Lower lobe of right lung (tissue), 2 donors: ENCODE measurements around the gene TRIP13. TPM values are rescaled to one million over a fixed set of nuclear protein-coding genes. Genes with fewer than 3 reads are reported as not detected.

Source experiments
- ATAC-seq, 2 donors: fragments of 200-7000 bp; cut with Tn5 transposase; one replicate each; pipeline ENCODE4 v1.9.1; 2020 to 2022; ENCODE audit warnings: mild to moderate bottlenecking in 2 of 2, moderate library complexity in 2 of 2
- DNase-seq: peaks from one replicate; pipeline ENCODE4 v3.0.0-alpha.2; 2020
- H3K27ac ChIP-seq: fragments of 200-600 bp; one replicate; pipeline ENCODE4 v1.8.0; 2022
- H3K27me3 ChIP-seq: fragments of 200-600 bp; one replicate; pipeline ENCODE4 v1.8.0; 2022; ENCODE audit warnings: low read depth
- H3K36me3 ChIP-seq: fragments of 200-600 bp; one replicate; pipeline ENCODE4 v1.8.0; 2022; ENCODE audit warnings: mild to moderate bottlenecking
- H3K4me1 ChIP-seq: fragments of 200-600 bp; one replicate; pipeline ENCODE4 v1.8.0; 2022
- H3K4me3 ChIP-seq: fragments of 200-600 bp; one replicate; pipeline ENCODE4 v1.8.0; 2022; ENCODE audit warnings: mild to moderate bottlenecking
- H3K9me3 ChIP-seq: fragments of 200-600 bp; one replicate; pipeline ENCODE4 v1.8.0; 2022
- CTCF ChIP-seq: fragments of 200-600 bp; IDR thresholded peaks from one replicate; pipeline ENCODE4 v1.8.0; 2022; ENCODE audit warnings: antibody characterized with exemption, mild to moderate bottlenecking
- intact Hi-C: fragments of 100-400 bp; cut with DNase I; formaldehyde crosslinking; loops from one replicate; pipeline ENCODE4 v1.11.0; 2022
- total RNA-seq: library from RNA; stranded (reverse); fragmentation: NEBNext Ultra II Directional; extraction: Animal tissue kit (Norgen Biotek cat#: 25700); gene quantifications from one replicate; pipeline ENCODE4 v1.2.1, GENCODE V29; 2021
- donor health status: DM: no; HTN: yes; CAD: no; lungs with severe emphysema.

TRIP13 gene
- total RNA-seq, 1 donor from 2014 or later: 1.0 TPM

GRCh38 chr5:962801-963200, 70.1 kb downstream of the TRIP13 start:
- intact Hi-C loops: no loop called here
- Histone ChIP-seq H3K27me3 (peaks cover 6% of the 10 kb centered on the region), H3K27ac (peak overlapping the region; percentile 78), H3K36me3 (no peaks in the 10 kb centered on the region), H3K9me3 (no peaks in the 10 kb centered on the region), H3K4me3 (no peak overlapping the region), H3K4me1 (peaks cover under 1% of the 10 kb centered on the region)
- TF ChIP-seq CTCF: no peak
- DNase-seq (no peak), ATAC-seq (no peak)

- DNase-seq: no peak
- H3K36me3 ChIP-seq: no peaks in the 10 kb centered on the region
- ATAC-seq: no peak
- no peaks in the 10 kb centered on the region for H3K4me1 ChIP-seq
- no peak overlapping the region for H3K4me3 ChIP-seq
- H3K27me3 ChIP-seq: peaks cover 6% of the 10 kb centered on the region
- no peaks in the 10 kb centered on the region for H3K9me3 ChIP-seq
- intact Hi-C loops: no loop called here
- no peak for TF ChIP-seq CTCF
- H3K27ac ChIP-seq: peak overlapping the region; percentile 78
Observed at GRCh38 chr5:963310-963672, 70.6 kb downstream of the TRIP13 start.

GRCh38 chr5:963673-964531, 71.2 kb downstream of the TRIP13 start:
- ATAC-seq (peak; percentile 38 to 65), DNase-seq (no peak)
- Histone ChIP-seq H3K4me3 (no peak overlapping the region), H3K36me3 (no peaks in the 10 kb centered on the region), H3K27me3 (peaks cover 8% of the 10 kb centered on the region), H3K4me1 (no peaks in the 10 kb centered on the region), H3K27ac (peak overlapping the region; percentile 78), H3K9me3 (no peaks in the 10 kb centered on the region)
- intact Hi-C loops: no loop called here
- TF ChIP-seq CTCF: no peak

- ATAC-seq: no peak
- H3K9me3 ChIP-seq: no peaks in the 10 kb centered on the region
- H3K27ac ChIP-seq: peak overlapping the region; percentile 78
- H3K27me3 ChIP-seq: peaks cover 17% of the 10 kb centered on the region
- no peak overlapping the region for H3K4me3 ChIP-seq
- intact Hi-C loops: no loop called here
- no peaks in the 10 kb centered on the region for H3K4me1 ChIP-seq
- no peak for DNase-seq
- TF ChIP-seq CTCF: no peak
- no peaks in the 10 kb centered on the region for H3K36me3 ChIP-seq
Observed at GRCh38 chr5:964821-965220, 72.1 kb downstream of the TRIP13 start.

GRCh38 chr5:965604-966344, 73.1 kb downstream of the TRIP13 start:
- H3K9me3 ChIP-seq: no peaks in the 10 kb centered on the region
- no peak for DNase-seq
- H3K27ac ChIP-seq: peak overlapping the region; percentile 78
- no peaks in the 10 kb centered on the region for H3K36me3 ChIP-seq
- TF ChIP-seq CTCF: no peak
- peaks cover 19% of the 10 kb centered on the region for H3K27me3 ChIP-seq
- intact Hi-C loops: no loop called here
- H3K4me3 ChIP-seq: no peak overlapping the region
- no peak for ATAC-seq
- no peaks in the 10 kb centered on the region for H3K4me1 ChIP-seq
